GM21717 (cell line): Measurements from ENCODE around the gene ODAD3.
"Not testable (repeated sequence)": the region's sequence is repeated elsewhere in the genome, so short reads cannot be mapped to it uniquely, and the experiment has no call there.

Experiments used
- ATAC-seq: cut with Tn5 transposase; IDR thresholded peaks from one replicate; pipeline ENCODE4 v1.9.1; 2021; ENCODE audit warnings: mild to moderate bottlenecking, moderate library complexity; ENCODE audit not compliant: unreplicated experiment

The ODAD3 gene

GRCh38 chr19:11460207-11460606 lies 25.3 kb upstream of the ODAD3 start:
- no peak for ATAC-seq

DNA sequence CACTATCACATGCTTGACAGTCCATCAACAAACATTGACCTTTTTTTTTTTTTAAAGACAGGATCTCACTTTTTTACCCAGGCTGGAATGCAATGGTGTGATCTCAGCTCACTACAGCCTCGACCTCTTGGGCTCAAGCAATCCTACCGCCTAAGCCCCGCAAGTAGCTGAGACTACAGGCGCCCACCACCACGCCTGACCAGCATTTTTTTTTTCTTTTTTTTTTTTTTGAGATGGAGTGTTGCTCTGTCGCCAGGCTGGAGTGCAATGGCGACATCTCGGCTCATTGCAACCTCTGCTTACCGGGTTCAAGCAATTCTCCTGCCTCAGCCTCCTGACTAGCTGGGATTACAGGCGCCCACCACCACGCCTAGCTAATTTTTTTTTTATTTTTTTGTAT lies 24.0 kb upstream of the ODAD3 start:
- not testable (repeated sequence) for ATAC-seq

DNA sequence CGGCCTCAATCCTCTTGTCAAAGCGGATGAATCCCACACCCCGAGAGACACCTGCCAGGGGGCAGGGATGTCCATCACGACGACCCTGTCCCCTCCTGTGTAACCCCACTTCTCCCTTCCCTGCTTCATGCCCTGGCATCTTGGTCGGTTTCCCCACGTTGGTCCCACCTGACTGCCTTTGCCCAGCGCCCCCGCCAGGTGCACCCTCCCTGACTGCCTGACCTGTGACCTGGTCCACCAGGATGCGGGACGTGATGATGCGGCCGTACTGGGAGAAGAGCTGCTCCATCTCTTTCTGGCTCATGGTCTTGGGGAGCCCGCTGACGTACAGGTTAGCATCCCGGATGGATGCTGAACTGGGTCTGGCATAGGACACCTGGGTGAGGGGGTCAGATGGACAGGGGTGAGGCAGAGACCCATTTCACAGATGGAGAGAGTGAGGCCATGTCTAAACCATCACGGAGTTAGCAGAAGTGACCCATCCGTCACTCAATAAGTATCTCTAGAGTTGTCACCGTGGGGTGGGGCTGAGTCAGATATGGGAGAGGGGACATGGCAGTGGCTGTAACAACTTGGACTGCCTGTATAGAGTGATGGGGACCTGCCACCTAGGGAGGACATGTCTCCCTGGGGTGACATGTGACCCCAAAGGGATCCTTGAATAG lies 23.4 kb upstream of the ODAD3 start:
- no peak for ATAC-seq

DNA sequence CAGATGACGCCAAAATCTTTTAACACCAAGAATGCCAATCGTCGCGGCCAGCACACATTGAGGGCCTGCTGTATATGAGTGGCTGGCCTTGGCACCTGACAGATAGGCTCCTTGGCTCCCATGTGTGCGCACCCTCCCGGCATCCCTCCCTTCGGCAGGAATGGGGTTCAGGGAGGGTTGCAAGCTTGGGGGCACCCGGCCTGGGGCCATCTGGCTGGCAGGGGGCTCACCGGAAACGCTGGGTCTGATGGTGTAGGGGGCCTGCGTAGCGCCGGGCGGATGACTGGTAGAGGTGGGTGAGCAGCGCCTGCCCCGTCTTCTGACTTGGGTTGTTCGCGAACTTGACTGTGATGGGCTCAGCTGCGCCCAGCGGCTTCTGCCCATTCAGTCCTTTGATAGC lies 22.9 kb upstream of the ODAD3 start:
- no peak for ATAC-seq

GRCh38 chr19:11457115-11457514 lies 22.2 kb upstream of the ODAD3 start:
- ATAC-seq = no peak

DNA sequence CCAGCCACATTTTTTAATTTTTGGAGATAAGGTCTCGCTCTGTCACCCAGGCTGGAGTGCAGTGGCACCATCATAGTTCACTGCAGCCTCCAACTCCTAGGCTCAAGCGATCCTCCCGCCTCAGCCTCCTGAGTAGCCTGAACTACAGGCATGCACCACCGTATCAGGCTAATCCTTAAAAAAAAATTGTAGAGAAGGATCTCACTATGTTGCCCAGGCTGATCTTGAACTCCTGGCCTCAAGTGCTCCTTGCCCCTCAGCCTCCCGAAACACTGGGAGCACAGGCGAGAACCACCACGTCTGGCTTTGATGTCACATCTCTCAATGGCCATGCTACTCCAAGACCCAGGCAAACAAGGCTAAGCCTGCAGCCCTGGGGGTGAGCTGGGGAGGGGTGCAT lies 21.7 kb upstream of the ODAD3 start:
- ATAC-seq = no peak

GRCh38 chr19:11455233-11455554 lies 20.3 kb upstream of the ODAD3 start:
- ATAC-seq = not testable (repeated sequence)

DNA sequence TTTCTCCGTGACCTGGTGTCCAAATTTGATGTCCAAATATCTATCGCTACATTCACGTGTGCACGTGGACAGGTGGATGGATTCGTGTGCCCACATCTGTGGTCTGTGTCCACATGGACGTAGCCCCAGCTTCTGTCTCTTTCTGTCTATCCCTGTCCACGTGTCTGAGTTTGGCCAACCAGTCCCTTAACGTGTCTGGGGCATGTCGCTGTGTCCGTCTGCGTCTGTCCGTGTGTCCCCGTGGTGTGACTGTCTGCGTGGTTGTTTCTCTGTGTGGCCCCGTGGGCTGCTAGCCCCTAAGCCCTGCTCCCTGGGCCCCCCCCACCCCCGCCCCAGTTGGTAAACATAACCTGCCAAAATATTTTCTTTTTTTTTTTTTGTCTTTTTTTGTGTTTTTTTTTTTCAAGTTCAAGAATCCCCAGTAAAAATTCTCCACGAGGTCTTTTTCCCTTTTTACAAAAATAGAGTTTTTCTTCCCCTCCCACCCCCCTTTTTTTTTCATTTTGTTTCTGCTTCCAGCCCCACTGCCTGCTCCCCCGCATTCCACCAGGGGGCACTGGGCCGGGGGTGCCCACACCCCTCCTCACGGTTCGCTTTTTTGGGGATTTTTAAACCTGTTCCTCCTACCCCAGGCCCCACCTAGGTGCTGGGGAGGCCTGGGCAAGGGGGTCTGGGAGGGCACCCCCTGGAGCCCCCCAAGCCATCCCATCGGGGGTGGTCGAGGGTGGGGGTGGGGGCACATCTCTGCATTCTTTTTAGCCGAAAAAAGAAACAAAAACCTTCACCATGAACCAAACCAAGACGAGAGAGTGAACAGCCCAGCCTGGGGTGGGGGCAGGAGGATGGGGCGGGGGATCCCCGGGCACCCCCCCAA lies 18.8 kb upstream of the ODAD3 start:
- no peak for ATAC-seq

- ATAC-seq = no peak
These were observed 17.8 kb upstream of the ODAD3 start for GRCh38 chr19:11452620-11453310.

DNA sequence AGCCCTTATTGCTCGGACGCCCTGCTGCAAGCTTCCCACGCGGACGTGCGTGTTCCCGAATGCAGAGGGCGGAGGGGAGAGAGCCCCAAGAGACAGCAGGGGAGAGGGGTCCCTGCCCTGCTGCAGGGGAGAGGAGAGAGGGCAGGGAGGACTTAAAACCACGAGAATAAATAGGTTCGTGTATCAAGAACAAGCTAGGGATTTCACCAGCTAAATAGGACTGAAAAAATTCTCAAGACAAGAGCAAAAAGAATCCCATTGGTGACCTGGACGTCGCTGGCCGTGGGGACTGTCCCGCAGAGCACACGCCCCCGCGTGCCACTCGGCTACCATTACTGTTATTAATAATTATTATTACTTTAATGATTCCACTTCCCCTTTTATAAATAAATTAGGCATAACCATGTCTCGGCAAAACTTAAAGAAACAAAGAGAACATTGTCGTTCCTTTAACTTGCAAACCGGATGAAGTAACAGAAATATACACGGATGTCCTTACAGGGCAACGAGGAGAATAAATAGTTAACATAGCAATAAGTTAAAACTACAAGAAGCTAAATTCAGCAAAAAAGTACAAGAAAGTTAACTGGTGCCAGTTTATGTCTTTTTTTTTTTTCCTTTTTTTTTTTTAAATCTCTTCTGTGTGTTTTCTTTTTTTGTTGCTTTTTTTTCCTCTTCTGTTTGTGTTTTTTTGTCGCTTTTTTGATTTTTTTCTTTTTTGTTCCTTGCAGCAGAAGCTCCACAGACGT lies 17.1 kb upstream of the ODAD3 start:
- ATAC-seq = no peak

GRCh38 chr19:11451327-11451870 lies 16.5 kb upstream of the ODAD3 start:
- ATAC-seq = no peak

- ATAC-seq = no peak
These were observed 15.8 kb upstream of the ODAD3 start for GRCh38 chr19:11450570-11451326.

- ATAC-seq = no peak
These were observed 14.1 kb upstream of the ODAD3 start for GRCh38 chr19:11448923-11449554.

GRCh38 chr19:11448410-11448809 lies 13.5 kb upstream of the ODAD3 start:
- no peak for ATAC-seq

DNA sequence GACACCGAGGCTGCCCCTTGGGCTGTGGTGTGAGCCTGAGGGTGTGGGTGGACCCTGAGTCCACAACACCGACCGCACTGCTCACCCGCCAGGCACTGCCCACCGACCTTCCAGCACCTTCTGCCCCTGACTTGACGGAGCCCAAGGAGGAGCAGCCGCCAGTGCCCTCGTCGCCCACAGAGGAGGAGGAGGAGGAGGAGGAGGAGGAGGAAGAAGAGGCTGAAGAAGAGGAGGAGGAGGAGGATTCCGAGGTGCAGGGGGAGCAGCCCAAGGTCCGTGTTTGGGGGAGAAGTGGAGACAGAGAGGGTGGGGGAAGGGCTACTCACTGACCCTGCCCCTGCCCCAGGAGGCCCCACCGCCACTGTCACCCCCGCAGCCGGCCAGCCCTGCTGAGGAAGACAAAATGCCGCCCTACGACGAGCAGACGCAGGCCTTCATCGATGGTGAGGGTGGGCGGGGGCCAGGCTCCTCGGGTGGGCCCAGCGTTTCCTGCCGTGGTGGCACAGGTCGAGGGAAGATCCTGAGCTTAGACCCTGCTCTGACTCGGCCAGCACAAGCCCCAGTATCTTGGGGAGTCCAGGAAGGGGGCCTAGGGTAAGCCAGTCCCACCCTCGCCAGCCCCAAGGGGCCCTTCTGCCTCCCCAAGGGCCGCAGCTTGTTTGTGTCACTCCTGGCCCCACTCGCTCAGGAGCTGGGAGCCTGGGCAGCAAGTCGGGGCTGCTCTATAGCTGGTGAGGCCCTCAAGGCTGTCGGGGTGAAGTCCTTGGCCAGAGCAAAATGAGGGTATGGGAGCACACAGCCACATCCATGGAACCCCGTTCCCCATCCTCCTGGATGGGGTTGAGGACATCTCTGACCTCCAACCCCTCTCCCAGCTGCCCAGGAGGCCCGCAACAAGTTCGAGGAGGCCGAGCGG lies 12.7 kb upstream of the ODAD3 start:
- no peak for ATAC-seq

GRCh38 chr19:11446652-11447301 lies 11.9 kb upstream of the ODAD3 start:
- no peak for ATAC-seq

- no peak for ATAC-seq
These were observed 11.3 kb upstream of the ODAD3 start for GRCh38 chr19:11446271-11446651.

DNA sequence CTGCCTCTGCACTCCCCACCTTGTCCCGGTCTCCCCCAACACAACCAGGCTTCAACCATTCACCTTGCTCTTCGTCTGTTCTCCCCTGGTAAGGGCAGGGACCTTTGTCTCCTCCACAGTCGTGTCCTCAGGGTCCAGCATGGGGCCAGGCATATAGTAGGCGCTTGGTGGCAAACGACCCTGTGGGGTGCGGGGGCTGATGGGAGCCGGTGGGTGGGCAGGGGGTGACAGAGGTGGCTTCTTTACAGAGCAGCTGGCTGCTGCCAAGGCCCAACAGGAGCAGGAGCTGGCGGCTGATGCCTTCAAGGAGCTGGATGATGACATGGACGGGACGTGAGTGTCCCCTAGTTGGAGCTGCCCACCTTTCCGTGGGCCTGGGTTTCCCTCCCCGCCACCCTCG lies 10.2 kb upstream of the ODAD3 start:
- ATAC-seq = no peak
